Nephron (organoid): ENCODE measurements around the gene JAZF1.

Source experiments
- H3K27ac Mint-ChIP-seq, 3 experiments: 2 replicates each; pipeline ENCODE4 v1.8.0; 2020; ENCODE audit warnings: mixed read lengths in 3 of 3, mild to moderate bottlenecking in 2 of 3, moderate library complexity in 1 of 3
- H3K27me3 Mint-ChIP-seq: 2 replicates; pipeline ENCODE4 v1.8.0; 2021; ENCODE audit warnings: low read depth, mild to moderate bottlenecking, moderate library complexity, mixed read lengths
- H3K36me3 Mint-ChIP-seq: 2 replicates; pipeline ENCODE4 v1.8.0; 2020; ENCODE audit warnings: low read depth, mixed read lengths
- H3K4me1 Mint-ChIP-seq: 2 replicates; pipeline ENCODE4 v1.8.0; 2020; ENCODE audit warnings: mixed read lengths
- H3K4me3 Mint-ChIP-seq, 3 experiments: 2 replicates each; pipeline ENCODE4 v1.8.0; 2020; ENCODE audit warnings: mild to moderate bottlenecking in 3 of 3, mixed read lengths in 3 of 3, moderate library complexity in 2 of 3
- H3K9me3 Mint-ChIP-seq: 2 replicates; pipeline ENCODE4 v1.8.0; 2020; ENCODE audit warnings: mixed read lengths
- TF ChIP-seq, protein P1 (sequence below), 3 experiments: fragments of 200-600 bp; sonication (generic); IDR thresholded peaks; one replicate each; pipeline ENCODE4 v1.5.0; 2021; ENCODE audit warnings: antibody characterized with exemption in 3 of 3; ENCODE audit not compliant: unreplicated experiment in 3 of 3

The JAZF1 gene

DNA sequence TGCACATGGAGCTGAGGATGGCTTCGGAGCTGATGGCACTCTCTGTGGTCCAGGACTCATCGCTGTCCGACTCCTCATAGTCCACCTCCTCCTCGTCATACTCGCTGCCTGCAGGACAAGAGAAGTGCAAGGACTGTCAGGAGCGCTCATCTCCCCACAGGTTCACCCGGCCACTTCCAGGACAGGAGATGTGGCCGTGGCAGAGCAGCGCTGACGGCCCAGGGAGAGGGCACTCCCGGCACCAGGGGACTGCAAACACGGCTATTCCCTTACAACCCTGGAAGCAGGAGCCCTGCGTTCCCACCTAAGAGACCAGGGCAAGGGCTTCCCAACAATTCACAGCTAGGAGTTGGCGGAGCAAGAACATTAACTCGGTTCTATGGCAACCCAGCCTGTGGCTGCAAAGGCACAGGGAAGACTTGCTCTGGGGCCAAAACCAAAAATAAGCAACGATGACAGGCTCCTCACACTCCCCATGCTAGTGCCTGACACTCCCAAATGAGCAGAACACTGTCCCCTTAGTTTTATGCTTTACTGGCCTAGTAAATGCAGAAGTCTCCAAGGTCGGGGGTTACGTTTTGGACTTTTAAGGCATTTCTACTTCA is 339.7 kb downstream of the JAZF1 start:
- H3K9me3 Mint-ChIP-seq: no peaks in the 10 kb centered on the region
- H3K4me1 Mint-ChIP-seq: peaks cover 12% of the 10 kb centered on the region
- H3K27me3 Mint-ChIP-seq: peaks cover 3% of the 10 kb centered on the region
- H3K27ac Mint-ChIP-seq: no peak overlapping the region
- H3K4me3 Mint-ChIP-seq: no peak overlapping the region
- H3K36me3 Mint-ChIP-seq: peaks cover 3% of the 10 kb centered on the region
- TF ChIP-seq, protein P1, sequence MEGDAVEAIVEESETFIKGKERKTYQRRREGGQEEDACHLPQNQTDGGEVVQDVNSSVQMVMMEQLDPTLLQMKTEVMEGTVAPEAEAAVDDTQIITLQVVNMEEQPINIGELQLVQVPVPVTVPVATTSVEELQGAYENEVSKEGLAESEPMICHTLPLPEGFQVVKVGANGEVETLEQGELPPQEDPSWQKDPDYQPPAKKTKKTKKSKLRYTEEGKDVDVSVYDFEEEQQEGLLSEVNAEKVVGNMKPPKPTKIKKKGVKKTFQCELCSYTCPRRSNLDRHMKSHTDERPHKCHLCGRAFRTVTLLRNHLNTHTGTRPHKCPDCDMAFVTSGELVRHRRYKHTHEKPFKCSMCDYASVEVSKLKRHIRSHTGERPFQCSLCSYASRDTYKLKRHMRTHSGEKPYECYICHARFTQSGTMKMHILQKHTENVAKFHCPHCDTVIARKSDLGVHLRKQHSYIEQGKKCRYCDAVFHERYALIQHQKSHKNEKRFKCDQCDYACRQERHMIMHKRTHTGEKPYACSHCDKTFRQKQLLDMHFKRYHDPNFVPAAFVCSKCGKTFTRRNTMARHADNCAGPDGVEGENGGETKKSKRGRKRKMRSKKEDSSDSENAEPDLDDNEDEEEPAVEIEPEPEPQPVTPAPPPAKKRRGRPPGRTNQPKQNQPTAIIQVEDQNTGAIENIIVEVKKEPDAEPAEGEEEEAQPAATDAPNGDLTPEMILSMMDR (IDR thresholded peaks at IDR 0.05; ENCODE audit: unreplicated experiment in 3 of 3): no peak

DNA sequence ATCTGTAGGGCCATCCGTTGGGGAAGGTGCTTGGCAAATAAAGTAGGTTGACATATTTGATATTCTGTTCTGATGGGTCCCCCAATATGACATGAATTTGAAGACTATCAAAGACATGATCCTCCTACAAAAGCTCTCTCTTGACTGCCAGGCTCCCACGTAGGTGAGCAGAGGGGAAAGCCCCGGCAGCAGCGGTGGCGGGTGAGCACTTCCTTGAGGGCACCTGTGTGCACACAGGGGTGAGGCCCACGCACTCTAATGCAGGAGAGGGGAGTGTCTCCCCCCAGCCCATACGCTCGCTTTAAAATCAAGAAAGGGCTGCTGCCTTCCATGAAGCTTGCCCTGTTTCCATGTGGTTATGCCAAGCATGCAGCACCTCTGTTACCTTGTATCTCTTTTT is 340.3 kb downstream of the JAZF1 start:
- TF ChIP-seq, protein P1 (IDR thresholded peaks at IDR 0.05; ENCODE audit: unreplicated experiment in 3 of 3): no peak
- Mint-ChIP-seq H3K27me3 (peaks cover 3% of the 10 kb centered on the region), H3K4me3 (no peak overlapping the region), H3K9me3 (no peaks in the 10 kb centered on the region), H3K27ac (no peak overlapping the region), H3K4me1 (peaks cover 12% of the 10 kb centered on the region), H3K36me3 (peaks cover 3% of the 10 kb centered on the region)

DNA sequence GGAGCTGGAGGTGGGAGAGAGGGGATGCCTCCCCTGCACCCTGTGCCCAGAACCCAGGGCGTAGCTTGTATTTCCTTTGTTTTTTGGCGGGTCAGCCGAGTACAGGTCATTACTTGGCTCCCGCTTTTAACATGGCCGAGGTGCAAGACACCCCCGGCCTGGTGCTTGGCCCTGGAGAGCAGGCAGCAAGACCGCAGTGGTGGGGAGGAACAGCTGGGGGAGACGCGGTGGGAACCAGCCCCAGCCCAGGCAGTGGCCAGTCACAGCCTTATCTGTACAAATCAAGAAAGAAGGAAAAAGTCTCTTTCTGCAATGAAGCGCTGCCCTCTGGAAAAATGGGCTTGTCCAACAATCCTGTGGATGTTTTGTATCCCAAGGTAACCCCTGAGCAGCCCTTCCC is 341.5 kb downstream of the JAZF1 start:
- H3K4me1 Mint-ChIP-seq: peaks cover 12% of the 10 kb centered on the region
- no peaks in the 10 kb centered on the region for H3K9me3 Mint-ChIP-seq
- H3K27ac Mint-ChIP-seq: no peak overlapping the region
- peaks cover 3% of the 10 kb centered on the region for H3K36me3 Mint-ChIP-seq
- peaks cover 3% of the 10 kb centered on the region for H3K27me3 Mint-ChIP-seq
- TF ChIP-seq, protein P1 (IDR thresholded peaks at IDR 0.05; ENCODE audit: unreplicated experiment in 3 of 3): no peak
- H3K4me3 Mint-ChIP-seq: no peak overlapping the region

DNA sequence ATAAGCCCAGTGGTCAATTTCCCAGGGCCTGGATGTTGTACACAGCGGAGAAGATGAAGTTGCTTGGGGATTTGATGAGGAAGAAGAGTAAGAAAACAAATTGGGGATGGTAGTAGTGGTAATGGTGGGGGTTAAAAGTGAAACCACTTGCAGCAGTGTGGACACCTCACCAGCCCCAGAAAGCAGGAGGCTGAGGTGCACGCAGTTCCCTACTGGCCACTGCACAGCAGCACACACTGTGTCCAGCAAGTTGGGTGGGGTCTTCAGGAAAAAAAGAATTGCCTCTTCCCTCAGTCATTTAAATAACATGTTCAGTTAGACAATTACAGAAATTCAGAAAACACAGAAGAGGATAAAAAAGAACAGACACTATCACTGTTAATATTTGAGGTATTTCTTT is 344.1 kb downstream of the JAZF1 start:
- peaks cover 3% of the 10 kb centered on the region for H3K27me3 Mint-ChIP-seq
- no peak overlapping the region for H3K4me3 Mint-ChIP-seq
- H3K9me3 Mint-ChIP-seq: no peaks in the 10 kb centered on the region
- peaks cover 13% of the 10 kb centered on the region for H3K36me3 Mint-ChIP-seq
- TF ChIP-seq, protein P1 (IDR thresholded peaks at IDR 0.05; ENCODE audit: unreplicated experiment in 3 of 3): no peak
- no peak overlapping the region for H3K27ac Mint-ChIP-seq
- H3K4me1 Mint-ChIP-seq: no peaks in the 10 kb centered on the region

DNA sequence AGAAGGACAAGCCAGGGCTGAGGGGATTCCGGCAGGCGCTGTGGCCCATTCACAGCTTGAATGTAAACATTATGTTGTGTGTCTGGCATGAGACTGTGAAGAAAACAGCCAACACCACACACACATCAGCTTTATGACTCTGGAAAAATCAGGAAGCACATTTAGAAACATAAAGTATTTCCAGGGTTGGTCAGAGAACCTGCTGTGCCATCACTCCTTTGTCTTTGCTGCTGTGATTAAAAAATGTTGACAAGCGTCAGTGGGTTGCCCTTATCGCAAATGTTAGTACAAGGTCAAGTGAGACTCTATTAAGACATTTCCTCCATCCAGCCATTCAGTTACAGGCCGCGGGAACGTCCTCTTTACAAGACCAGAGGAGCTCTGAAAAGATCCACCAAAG is 345.2 kb downstream of the JAZF1 start:
- Mint-ChIP-seq H3K36me3 (peaks cover 17% of the 10 kb centered on the region), H3K27me3 (no peaks in the 10 kb centered on the region), H3K9me3 (no peaks in the 10 kb centered on the region), H3K4me1 (no peaks in the 10 kb centered on the region), H3K4me3 (no peak overlapping the region), H3K27ac (no peak overlapping the region)
- TF ChIP-seq, protein P1 (IDR thresholded peaks at IDR 0.05; ENCODE audit: unreplicated experiment in 3 of 3): no peak

DNA sequence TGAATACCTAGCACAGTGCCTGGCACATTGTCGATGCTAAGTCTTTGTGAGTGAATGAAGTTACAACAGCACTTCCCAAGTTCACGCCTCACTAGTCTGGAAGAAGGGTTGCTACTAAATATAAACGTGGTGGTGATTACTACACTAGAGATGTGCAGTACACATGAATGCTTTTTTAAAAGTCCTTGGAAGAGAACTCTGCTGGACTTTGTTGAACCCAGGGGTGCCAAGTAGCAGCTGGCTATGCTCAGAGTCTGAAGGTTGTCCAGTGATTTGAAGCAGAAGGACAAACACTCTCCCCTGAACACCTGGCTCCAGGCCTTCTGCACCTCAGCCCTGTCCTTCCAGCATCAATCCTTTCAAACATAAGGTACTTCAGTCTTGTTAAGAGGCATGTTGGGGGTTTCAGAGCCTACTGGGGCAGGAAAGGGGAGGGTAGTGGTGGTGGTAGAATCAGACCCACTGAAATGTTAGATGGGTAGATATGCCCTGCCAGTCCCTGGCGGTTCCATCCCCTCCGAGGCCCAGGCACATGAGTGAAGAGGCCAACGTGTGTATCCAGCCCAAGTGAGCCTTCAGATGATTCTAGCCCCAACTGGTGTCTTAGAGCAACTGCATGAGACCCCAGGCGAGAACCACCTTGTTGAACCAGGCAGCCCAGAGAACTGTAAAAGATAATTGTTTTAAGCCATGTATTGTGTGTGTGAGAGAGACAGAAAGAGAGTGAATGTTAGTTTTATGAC is 346.2 kb downstream of the JAZF1 start:
- H3K36me3 Mint-ChIP-seq: peaks cover 17% of the 10 kb centered on the region
- no peak overlapping the region for H3K4me3 Mint-ChIP-seq
- no peaks in the 10 kb centered on the region for H3K9me3 Mint-ChIP-seq
- no peak overlapping the region for H3K27ac Mint-ChIP-seq
- no peaks in the 10 kb centered on the region for H3K4me1 Mint-ChIP-seq
- H3K27me3 Mint-ChIP-seq: no peaks in the 10 kb centered on the region
- TF ChIP-seq, protein P1 (IDR thresholded peaks at IDR 0.05; ENCODE audit: unreplicated experiment in 3 of 3): no peak
